GM21381 (cell line): ENCODE data around the gene USB1.
A peak's percentile ranks its signal among the peaks of the same experiment; 100 is the strongest.

Experiments
- ATAC-seq: cut with Tn5 transposase; IDR thresholded peaks from one replicate; pipeline ENCODE4 v1.9.1; 2021; ENCODE audit warnings: mild to moderate bottlenecking, moderate library complexity; ENCODE audit not compliant: unreplicated experiment

USB1 gene, protein sequence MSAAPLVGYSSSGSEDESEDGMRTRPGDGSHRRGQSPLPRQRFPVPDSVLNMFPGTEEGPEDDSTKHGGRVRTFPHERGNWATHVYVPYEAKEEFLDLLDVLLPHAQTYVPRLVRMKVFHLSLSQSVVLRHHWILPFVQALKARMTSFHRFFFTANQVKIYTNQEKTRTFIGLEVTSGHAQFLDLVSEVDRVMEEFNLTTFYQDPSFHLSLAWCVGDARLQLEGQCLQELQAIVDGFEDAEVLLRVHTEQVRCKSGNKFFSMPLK

DNA sequence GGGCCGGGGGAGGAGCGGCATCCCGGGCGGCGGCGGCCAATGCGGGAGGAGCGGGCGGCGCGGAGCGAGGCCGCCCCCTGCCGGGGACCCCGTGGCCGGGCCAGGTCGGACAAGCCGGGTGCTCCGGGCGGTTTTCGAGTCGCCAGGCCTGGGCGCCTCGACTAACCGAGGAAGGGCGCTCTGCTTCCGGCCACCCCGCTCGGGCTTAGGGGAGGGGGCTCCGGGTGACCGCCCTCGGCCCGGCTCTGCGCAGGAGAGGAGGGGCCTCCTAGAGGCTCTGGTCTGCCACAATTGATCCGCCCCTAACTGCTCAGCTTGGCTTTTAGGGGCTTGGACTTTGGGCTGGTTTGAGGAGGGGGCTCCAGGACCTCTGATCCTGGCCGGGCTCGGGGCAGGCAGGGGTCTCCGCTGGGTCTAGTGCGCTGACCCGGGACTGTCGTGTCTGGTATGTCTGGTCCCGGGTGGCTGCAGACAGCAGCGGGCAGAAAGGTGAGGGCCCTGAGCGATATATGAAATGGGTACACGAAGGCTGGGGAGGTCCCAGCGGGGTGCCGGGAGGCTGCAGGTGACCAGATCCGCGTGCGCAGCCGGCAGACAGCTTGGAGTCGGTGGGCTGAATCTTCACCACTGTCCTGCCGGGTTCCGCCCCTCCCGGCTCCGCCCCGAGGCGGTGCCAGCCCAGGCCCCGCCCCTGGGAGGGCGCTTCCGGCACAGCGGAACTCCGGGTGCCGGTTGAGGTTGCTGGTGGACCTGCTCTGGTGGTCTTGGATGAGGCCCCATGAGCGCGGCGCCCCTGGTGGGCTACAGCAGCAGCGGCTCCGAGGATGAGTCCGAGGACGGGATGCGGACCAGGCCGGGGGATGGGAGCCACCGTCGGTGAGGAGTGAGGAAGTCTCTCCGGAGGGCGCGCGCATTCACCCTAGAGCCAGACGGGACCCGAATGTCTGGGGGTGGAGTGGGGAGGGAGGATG is at the start of gene USB1:
TSS of gene USB1 (plus strand) at position 702 of the 971 bp plus-strand sequence. CDS start at position 779, 77 bp downstream.
- peak; percentile 75 for ATAC-seq

DNA sequence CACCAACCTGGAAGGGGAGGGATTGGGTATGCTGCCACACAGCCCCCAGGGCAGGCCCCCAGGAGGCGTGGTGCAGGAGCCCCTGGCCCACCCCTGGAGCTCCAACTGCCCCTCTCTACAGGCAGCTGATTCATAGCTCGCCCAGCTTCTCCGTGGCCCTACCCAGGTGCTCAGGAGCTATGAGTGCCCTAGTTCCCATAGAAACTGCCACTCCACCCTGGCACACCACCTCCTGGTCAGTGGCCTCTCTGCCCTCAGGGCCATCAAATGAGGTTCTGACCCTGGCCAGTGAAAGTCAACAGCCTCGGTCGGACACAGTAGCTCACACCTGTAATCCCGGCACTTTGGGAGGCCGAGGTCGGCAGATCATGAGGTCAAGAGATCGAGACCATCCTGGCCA is 48.3 kb upstream of the USB1 start:
- no peak for ATAC-seq

DNA sequence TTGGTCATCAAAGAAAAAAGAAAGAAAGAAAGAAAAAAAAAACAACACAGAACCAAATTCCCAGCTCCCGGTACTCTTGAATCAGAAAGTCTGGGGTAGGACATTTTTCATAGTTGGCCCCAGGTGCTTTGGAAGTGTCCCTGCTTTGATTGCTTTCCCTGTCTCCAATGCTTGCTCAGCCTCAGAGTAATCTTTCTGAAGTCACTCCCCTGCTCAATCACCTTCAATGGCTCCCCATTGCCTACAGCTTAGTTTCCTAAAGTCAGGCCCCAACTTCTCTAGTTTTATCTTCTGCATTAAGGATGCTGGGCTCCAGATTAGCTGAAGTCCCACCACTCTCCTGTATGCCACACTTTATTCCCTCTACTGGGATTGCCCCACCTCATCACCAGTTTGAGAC is 47.4 kb upstream of the USB1 start:
- ATAC-seq, result no peak

DNA sequence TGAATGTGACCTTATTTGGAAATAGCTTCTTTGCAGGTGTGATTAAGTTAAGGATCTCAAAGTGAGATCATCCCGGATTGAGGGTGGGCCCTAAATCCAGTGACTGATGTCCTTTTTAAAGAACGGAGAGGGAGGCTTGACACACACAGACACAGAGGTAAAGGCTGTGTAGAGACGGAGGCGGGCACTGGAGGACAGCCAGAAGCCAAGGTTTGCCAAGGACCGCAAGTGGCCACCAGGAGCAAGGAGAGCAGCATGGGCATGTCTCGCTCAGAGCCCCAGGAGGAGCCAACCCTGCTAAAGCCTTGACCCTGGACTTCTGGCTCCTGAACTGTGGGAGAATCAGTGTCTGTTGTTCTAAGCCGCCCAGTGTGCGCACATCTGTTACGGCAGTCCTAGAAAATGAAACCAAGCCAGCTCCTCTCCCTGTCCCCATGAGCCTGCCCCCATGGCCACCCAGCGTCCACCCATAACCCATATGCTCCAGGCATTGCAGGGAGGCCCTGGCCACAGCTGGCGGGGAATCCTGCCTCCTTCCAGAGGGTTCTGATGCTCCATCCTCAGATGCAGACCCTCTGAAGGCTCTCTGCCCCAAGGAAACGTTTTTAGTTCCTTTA is 45.5 kb upstream of the USB1 start:
- ATAC-seq, result no peak

DNA sequence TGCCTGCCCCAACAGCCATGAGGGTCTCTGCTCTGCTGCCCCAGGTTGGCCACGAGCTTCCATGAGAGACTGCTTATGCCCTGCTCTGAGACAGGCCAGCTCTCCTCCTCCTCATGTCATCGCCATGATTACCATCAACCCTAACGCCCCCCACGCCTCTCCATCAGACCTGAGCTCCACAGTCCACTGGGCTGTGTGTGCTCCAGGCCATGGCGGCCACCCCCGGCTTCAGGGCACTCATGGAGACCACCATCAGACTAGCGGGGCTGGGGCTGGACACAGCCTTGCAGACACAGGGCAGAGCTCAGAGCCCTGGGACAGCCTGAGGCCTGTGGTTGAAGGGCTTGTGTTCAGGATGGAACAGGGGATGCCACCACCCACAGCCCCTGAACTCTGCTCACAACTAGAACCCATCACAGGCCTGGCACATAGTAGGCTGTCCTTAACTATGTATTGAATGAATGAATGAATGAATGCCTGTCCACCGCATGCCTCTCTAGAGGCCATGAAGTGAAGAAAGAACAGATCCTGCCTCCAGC is 44.9 kb upstream of the USB1 start:
- ATAC-seq, result no peak

DNA sequence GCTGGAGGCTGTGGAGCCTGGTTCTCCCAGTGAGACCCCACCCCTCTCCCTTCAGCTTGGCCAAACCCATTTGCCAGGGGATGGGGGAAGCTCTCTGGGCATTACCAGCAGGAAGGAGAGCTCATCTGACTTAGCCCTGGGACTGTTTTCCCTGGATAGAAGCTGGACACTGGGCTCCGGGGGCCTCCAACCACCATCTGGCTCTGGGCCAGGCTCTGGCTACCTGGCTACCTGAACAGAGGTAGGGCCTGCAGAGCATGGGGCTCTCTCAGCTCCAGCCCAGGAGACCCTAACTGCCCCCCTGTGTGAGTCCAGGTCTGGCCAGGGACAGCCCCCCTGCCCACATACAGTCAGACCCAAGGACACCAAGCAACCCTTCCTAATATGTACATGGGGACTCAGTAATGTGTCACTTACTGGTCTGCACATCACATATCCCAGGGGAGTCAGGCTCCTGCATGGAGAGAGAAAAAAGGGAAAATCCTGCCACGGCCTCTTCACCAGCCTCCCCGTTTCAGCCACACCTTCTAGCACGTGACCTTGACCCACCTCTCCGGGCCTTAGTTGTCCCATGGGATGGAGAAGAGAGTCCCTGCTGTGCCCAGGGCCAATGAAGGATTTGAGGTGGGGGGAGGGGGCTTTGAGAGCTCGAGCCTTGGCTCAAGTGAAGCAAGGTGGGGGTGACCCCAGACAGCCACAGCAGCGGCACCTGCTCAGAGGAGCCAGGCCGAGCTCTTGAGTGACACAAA is 44.1 kb upstream of the USB1 start:
- ATAC-seq, result no peak

DNA sequence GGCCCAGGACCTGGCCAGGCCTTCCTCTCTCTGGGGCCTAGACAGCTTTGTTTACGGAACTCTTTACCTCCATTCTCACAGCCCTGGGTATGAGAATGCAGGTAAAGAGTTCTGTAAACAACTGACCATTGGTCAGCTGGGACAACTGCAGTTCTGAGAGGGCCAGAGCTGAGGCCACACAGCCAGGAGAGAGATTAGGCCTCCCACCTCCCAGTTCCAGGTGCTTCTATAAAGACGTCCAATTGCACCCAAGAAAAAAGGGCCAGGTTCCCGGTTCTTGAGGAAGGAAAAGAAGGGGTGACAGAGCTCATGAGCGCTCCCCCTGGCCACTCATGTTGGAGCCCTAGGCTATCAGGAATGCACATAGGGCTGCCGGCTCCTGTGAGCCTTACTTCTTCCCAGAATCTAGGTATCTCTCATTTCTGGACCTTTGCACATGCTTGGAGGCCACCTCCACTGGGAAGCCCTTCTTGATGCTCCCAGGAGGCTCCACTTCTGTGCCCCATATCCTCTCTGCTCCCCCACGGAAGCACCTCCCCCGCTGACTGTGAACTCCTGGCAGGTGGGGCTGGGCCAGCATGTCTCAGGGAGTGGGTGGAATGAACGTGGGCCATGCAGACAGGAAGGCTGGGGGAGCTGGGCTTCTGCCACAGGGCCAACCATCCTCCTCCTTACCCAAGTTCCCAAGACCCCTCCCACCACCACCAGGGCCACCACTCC is 43.4 kb upstream of the USB1 start:
- ATAC-seq, result no peak

DNA sequence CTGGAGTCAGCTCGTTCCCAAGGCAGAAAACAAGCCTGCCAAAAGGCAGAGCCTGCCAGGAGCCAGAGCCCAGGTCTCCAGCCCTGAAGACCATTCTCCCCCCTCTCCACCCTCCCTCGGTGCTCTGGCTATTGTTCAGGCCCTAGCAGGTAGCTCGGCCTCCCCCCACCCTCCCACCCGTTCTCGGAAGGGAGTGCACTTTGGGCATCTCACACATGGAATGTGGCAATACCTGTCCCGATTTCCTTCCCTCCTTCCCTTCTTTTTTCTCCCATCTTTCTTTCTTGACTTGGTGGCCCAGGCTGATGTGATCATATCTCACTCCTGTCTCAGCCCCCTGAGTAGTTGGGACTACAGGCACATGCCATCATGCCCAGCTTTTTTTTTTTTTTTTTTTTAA is 42.7 kb upstream of the USB1 start:
- no peak for ATAC-seq

DNA sequence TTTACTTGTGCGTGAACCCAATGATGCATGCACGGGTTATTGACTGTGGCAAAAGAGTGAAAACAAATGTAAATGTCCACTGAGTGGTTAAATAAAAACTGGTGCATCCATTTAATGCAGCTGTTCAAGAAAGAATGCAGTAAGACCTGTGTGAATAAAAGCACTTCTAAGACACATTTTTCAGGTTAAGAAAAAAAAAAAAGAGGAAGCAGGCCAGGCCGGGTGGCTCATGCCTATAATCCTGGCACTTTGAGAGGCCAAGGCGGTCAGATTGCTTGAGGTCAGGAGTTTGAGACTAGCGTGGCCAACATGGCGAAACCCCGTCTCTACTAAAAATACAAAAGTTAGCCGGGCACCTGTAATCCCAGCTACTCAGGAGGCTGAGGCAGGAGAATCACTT is 42.1 kb upstream of the USB1 start:
- ATAC-seq, result no peak

DNA sequence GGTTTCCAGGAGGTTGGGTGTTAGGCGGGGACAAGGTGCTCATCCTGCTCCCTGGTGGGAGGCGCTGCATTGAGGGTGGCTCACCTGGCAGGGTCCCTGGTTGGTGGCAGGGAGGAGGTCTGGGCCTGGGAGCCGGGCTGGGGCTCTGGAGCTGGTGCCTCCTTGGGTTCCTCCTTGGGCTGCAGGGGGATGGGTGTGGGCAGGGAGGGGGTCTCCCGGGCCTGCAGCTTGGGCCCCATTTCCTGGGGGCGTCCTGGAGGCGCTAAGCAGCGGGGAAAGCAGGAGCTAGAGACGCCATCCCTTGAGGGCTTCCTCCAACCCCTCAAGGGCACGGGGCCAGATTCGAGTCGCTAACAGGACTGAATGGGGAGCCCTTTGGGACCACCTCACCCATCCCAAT is 41.4 kb upstream of the USB1 start:
- ATAC-seq, result no peak

DNA sequence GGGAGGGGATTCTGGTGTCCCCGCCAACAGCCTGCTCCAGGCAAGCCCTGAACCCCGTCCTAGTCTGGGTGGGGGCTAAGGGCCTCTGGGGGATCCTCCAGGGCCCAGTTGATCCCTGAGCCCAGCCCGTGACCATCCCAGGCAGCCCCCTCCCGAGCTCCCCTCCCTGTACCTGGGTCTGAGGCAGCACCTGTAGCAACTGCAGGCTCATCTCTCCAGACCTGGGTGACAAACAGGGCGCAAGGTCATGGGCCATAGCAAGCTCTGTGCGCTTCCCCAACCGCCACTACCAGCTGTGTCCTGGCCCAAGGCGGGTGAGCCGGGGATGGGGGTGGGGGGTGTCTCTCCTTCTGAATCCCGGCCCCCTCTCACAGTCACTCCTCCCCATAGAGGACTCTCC is 40.9 kb upstream of the USB1 start:
- ATAC-seq, result no peak

DNA sequence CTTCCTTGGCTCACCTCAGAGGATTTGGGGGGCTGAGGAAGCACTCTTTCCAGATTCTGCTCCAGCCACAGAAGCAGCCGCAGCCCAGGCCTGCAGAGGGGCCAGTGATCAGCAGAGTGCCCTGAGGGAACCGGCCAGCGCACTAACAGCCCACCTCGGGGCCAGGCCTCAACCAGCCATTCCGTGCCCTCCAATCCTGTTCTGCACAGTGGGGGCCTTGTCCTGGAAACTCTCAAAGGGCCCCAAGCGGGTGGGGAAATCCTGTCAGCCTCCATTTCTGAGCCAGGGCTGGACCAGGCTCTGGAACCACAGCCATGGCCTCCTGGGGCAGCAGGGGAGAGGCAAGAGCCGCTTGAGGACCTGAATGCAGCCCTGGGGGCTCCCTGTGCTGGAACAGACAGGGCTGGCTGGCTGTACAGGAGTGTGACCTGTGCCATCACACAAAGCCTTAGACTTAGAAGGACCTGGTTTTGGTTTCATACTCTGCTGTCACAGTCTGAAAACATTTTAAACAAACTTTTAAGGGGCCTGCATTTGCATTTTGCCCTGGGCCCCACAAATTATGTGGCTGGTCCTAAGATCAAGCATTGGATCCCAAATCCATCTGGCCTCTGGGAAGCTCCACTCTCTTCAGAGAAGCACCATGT is 40.3 kb upstream of the USB1 start:
- ATAC-seq, result no peak

DNA sequence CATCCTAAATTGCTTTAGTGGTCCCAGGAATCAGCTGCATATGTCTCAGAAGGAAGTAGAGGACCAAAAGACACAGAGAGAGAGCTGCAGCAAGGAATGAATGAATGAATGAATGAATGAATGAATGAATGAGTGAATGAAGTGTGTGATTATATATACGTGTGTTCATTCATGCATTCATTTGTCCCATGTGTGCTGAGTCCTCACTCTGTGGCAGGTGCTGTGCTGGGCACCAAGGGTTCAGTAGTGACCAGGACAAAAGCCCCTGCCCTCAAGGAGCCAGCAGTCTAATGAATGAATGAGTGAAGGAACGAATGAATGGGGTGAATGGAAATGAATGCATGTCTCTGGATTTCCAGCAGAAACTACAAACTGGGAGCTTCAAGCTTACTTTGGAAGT is 39.7 kb upstream of the USB1 start:
- no peak for ATAC-seq

DNA sequence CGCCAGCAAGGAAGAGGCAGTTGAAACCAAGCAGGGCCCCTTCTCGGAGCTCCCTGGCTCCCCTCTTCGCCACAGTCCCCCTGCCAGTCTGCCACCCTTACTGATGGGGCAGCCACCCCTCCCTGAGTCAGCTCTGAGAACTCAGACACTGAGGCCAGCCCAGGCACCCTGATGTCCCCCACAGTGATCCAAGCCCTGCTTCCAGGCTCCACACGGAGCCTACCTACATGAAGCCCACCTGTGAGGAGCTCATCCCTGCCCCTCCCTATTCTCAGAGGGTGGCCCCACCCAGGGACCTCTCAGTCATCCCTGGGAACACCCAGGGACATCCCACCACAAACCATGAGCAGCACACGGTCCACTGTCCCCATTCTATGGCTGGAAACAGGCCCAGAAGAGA is 39.2 kb upstream of the USB1 start:
- ATAC-seq, result no peak

DNA sequence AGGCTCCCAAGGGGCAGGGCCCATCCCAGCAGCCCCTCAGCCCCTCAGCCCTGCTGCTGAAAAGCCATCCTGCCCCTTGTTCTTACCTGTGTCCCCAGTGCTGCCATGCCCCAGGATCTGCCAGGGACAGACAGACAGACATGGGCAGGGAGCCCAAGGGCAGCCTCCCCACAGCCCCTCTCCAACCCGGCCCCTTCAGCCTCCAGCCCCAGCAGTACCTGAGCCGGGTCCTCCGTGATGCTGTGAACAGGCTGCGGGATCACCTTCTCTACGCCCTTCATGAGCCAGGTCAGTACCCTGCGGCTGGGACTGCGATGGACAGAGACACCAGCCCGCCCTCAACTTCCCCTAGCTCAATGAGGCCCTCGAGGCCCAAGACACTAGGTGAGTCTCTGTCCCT is 38.5 kb upstream of the USB1 start:
- ATAC-seq, result no peak

DNA sequence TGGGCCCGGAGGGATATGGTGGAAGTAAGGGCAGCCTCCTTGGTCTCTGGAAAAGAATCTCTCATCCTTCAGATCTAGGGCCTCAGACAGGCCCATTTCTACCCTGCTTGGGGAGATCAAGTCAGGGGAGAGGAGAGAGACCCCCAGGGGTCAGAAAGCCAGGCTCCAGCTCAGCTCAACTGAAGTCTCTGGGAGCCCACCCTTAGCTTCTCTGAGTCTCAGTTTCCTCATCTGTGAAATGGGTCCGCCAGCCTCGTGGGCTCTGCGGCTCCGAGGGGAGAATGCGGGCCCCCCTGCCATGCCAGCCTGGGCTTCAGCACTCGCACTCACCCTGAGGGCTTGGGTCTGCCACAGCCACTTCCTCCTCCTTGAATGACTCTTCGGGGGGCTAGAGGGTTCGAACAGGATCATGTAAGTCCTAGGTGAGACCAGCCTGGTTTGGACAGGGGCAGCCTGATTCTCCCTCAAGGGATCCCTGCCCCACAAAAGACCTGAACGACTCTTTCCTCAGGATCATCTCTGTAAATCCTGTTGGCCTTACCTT is 37.0 kb upstream of the USB1 start:
- no peak for ATAC-seq

DNA sequence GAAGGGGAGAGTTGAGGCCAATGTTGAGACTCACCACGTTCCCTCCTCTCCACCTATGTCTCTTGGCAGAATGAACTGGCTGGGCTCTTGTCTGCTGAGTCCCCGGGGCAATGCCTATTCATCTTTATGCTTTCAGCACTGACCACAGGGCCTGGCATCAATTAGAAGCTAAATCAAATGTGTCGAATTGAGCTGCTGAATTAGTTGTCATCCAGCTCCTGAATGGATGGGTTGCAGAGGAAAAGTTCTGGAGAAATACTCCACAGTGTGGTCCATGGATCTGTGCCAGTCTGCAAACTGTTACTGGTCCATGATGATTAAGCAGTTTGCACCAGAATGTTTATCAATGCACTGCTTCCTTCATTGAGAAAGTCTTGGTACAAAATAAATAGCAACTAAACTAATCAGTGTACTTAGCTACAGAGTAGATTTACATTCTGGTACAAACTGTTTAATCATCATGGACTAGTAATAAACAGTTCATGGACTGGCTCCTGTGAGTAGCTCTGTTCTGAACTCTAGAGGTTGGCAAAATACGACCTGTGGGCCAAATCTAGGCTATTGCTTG is 34.9 kb upstream of the USB1 start:
- ATAC-seq, result no peak

DNA sequence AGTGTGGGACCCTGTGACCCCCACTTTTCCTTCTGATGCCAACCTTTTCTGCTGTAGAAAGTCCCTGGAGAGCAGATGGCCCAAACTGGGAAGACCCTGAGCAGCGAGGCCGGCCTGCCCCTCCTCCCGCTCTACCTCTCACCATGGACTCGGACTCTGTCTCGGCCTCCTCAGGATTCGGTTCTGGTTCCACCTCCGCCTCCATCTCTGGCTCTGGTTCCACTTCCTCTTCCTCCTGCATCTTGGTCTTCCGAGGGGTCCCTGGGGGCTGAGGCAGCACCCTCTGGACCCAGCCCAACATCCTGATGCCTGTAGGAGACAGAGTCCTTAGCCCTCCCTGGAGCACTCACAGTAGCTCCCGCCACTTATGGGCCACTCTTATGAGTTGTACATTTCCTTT is 34.2 kb upstream of the USB1 start:
- no peak for ATAC-seq

DNA sequence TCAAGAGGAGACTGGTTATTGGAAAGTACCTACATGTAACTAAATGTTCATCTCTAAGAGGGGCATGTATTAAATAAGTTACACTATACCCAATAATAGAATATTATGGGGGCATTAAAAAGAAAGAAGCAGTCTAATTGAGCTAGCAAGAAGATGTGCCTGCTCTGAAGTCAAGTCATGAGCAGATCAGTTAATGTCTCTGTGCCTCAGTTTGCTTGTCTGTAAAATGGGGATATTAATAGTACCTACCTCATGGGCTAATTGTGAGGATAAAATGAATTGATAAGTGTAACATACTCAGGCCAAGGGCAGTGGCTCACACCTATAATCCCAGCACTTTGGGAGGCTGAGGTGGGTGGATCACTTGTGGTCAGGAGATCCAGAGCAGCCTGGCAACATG is 33.3 kb upstream of the USB1 start:
- ATAC-seq, result no peak
